HG03135 (cell line): Measurements from ENCODE around the gene GPR37.

Source experiments
- ATAC-seq: cut with Tn5 transposase; IDR thresholded peaks from one replicate; pipeline ENCODE4 v1.9.1; 2021; ENCODE audit warnings: mild to moderate bottlenecking, moderate library complexity; ENCODE audit not compliant: unreplicated experiment

GPR37 gene

DNA sequence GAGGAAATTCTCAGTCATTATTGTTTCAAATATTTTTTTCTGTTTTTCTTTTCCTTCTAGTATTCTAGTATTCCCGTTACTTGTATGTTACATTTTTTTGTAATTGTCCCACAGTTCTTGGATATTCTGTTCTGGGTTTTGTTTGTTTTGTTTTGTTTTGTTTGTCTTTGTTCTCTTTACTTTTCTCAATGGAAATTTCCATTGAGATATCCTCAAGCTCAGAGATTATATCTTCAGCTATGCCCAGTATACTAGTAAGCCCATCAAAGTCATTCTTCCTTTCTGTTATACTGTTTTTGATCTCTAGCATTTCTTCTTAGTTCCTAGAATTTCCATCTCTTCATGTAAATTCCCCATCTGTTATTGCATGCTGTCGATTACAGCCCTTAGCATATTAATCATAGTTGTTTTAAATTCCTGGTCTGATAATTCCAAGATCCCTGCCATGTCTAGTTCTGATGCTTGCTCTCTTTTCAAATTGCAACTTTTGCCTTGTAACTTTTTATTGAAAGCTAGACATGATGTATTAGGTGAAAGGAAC lies 27.8 kb downstream of the GPR37 start:
- no peak for ATAC-seq

DNA sequence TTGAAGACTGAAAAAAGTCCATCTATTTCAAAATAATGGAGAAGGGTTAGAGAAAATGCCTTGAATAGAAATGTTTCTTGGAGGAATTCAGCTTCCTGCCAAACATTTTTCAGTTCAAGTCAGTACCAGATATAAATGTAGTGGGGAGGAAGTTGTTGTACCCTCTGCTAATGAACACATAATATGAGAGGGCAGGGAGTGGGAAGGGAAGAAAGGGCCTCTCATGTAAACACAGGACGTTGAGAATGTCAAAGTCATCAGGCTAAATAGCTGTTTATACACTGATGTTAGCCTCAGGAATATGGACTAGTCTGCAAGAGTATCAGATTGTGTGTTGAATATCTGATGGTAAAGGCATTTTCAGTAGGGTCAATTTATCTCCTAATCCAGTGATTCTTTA lies 37.0 kb downstream of the GPR37 start:
- no peak for ATAC-seq

- no peak for ATAC-seq
These were observed 40.9 kb downstream of the GPR37 start for GRCh38 chr7:124724507-124725192.

DNA sequence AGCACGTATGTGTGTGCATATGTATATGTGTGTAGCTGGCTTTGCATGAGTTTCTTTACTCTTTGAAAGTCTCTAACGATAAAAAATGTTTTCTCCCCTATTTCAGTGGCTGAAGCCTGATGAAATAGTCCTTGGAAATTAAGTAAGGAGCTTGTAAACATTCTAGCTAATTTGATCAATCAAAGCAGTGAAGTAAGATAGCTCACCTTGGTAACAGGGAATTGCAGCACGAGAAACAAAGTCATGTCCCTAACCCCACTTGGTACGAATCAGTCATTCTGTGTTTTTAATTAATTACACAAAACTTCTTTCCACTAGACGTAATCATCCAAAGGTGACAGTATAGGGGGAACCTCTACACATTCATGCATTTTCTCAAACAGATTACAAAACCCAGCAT lies 41.5 kb downstream of the GPR37 start:
- ATAC-seq, result no peak

GRCh38 chr7:124723012-124723411 lies 42.6 kb downstream of the GPR37 start:
- ATAC-seq, result no peak

DNA sequence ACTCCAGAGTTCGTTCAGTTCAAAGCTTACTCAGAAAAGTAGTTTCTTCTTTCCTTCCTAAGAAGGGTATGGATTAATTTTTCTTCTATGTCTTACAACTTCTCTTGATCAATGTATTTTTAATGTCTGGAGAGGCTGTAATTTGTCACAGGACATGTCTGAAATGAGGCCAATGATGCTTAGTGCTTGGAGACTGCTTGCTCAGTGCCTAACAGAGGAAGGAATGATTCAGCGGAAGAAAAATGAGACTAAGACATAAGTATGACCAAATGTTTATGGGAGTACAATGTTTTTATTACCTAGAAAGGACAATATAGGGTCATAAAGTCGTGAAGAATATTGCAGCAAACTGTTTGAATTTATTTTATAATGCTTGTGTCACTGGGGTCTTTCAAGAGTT lies 43.3 kb downstream of the GPR37 start:
- no peak for ATAC-seq

DNA sequence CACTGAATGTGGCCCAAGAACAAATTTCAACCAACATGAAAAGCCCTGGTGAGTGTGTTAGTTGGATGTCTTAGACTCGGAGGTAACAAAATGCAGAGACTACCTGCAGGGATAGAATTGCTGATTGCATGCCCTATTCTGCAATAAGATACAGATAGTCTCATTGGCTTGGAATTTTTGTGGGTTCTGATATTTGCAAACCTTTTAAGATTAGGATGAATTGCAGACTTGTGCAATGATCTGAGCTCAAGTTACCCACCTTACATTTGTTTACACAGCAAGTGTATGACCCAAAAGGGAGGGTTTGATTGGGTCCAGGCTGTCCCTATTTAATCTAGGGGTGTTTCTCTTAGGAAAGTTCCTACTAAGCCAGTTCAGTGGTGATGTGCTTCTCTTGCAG lies 45.4 kb downstream of the GPR37 start:
- no peak for ATAC-seq

- no peak for ATAC-seq
These were observed 47.4 kb downstream of the GPR37 start for GRCh38 chr7:124718032-124718766.

- ATAC-seq, result no peak
These were observed 48.7 kb downstream of the GPR37 start for GRCh38 chr7:124716894-124717293.

DNA sequence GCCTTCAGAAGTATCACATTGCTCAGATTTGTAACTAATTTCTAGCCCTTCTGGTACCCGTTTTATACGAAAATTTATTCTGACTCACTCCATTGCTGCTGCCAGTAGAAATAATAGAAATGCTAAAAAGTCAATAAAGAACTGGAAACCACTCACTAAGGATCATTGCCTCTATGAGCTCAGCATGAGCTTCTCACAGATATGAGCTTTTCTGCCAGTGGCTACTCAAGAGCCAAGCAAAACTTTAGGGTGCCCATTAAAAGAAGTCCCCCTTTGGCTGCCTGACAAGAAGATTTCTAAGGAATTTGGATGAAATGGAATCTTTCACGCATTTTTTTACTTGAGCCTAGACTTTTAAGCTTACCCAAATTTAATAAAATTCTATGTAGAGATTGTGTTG lies 52.5 kb downstream of the GPR37 start:
- no peak for ATAC-seq

DNA sequence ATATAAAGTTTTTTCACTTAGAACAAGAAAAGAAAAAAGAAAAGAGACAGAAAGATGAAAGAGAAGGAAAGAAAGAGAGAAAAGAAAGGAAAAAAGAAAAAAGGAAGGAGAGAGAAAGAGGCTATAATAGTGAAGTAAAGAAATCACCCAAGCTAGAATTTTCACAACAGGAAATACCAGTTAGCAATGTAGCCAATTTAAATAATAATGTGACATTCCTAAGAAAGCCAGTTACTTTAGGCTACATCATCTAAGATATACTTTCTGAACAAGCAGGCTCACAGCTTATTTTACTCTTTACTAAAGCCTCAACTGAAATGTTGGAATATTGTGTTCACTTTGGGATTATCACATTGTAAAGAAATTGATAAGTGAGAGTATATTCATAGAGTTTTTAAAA lies 53.6 kb downstream of the GPR37 start:
- ATAC-seq, result no peak

- ATAC-seq, result no peak
These were observed 63.2 kb downstream of the GPR37 start for GRCh38 chr7:124702385-124702784.

DNA sequence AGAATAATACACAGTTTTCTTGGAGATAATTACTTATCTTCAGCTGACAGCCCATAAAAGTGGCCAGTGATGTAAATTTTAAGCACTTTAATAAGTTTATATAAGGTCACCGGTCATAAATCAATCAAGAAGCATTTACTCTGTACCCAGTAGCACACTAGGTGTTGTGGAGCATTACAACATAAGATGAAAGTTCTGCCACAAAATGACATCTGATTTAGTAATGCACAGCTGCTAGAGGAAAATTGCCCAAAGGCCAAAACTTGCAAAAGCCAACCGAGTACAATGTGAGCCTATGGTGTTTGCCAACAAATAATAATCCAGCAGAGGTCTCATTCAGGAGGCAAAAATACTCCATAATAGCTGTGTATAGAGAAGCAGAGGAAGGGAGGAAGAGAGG lies 63.6 kb downstream of the GPR37 start:
- ATAC-seq, result no peak

DNA sequence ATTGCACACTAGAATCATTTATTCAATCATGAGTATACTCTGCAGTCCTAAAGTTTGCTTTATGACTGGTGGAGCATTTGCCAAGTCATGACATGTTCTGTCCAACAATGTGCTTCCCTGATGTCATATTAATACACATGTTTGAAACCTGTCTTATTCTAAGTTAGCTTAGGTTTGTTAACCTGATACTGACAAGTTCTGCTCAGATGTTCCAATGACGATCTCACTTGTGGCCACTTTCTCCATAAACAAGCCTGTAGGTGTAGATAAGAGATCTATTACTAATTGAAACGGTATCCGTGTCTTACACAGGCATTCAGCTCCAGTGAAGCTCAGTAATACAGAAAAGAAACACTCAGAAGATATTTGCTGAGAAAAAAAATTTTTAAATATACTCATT lies 64.9 kb downstream of the GPR37 start:
- ATAC-seq, result no peak

DNA sequence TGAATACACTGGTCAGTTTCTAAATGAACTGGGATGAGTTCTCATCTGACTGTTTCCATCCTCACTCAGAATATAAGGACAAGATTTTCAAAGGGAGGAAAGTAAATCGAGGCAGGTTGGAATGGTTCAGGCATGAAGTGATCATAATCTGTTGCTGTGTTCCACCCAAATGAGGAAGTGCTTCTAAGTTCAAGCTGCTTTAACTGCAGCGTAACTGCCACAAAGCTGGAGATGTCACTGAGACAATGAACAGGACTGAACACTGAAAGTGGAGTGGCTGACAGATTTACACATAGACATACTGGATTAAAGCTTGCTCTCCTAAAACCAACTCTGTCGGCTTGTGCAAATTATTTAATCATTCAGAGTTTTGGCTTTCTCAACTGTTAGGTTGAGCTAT lies 66.6 kb downstream of the GPR37 start:
- no peak for ATAC-seq

- ATAC-seq, result no peak
These were observed 67.8 kb downstream of the GPR37 start for GRCh38 chr7:124697746-124698145.
